Measurements from ENCODE around the gene C1orf35. TPM values are rescaled to one million over a fixed set of nuclear protein-coding genes. Genes with fewer than 3 reads are reported as not detected.

C1orf35 gene
- total and polyA plus RNA-seq, 9 of the 15 experiments (the other 6 are each of a cell fraction or from before 2014, with no cell fraction given), result 3.2 to 48.7 (median 12.5) TPM

GRCh38 chr1:228123505-228123904, 20.4 kb upstream of the C1orf35 start:
- Histone ChIP-seq H4K20me1 (replicated peaks; ENCODE audit: control insufficient read depth, insufficient read depth, low read length) (no peaks in the 10 kb centered on the region), H2AFZ (ENCODE audit: low read depth, low read length) (no peak overlapping the region), H3K36me3 (ENCODE audit: control insufficient read depth, insufficient read depth, low read length) (no peaks in the 10 kb centered on the region), H3K9ac (ENCODE audit: insufficient read depth in 1 of 2, low read depth in 2 of 2, low read length in 2 of 2) (no peak overlapping the region), H3K4me2 (ENCODE audit: insufficient read depth, low read length) (no peak overlapping the region), H3K27ac (ENCODE audit: extremely low read depth, low read depth, low read length) (no peak overlapping the region), H3K27me3 (ENCODE audit: control insufficient read depth in 2 of 2, insufficient read depth in 2 of 2, low read length in 2 of 2) (no peaks in the 10 kb centered on the region), H3K4me1 (replicated peaks in 1 of 2; ENCODE audit: control insufficient read depth in 2 of 2, insufficient read depth in 2 of 2, low read length in 2 of 2) (peaks cover 0 to 3% of the 10 kb centered on the region in 2 experiments; a peak in 2 of 5 replicates), H3K9me3 (replicated peaks; ENCODE audit: control insufficient read depth, insufficient read depth, low read depth, low read length) (no peaks in the 10 kb centered on the region), H3K9me1 (ENCODE audit: control insufficient read depth, insufficient read depth, low read length) (no peaks in the 10 kb centered on the region), H3K4me3 (no peak overlapping the region), H3K79me2 (ENCODE audit: control insufficient read depth, insufficient read depth, low read length) (no peaks in the 10 kb centered on the region)
- no TSS peak for BruUV-seq (replicated peaks)
- FAIRE-seq (no peak), DNase-seq (ENCODE audit: extremely low read depth in 1 of 4, low spot score in 3 of 4) (no peak), ATAC-seq (no peak)
- no peak for TF ChIP-seq KAT2B (IDR thresholded peaks at IDR 0.05; ENCODE audit: low read depth, low read length)
- no peak for TF ChIP-seq ZNF324 (CRISPR knock-in tag; IDR thresholded peaks at IDR 0.05)
- no peak for TF ChIP-seq ARNT (IDR thresholded peaks at IDR 0.05)
- no peak for TF ChIP-seq MCM5 (IDR thresholded peaks at IDR 0.05; ENCODE audit: low read depth)
- no peak for TF ChIP-seq ZSCAN29 (IDR thresholded peaks at IDR 0.05)
- no peak for TF ChIP-seq SMARCE1 (IDR thresholded peaks at IDR 0.05)
- no peak for TF ChIP-seq ZNF695 (CRISPR knock-in tag; IDR thresholded peaks at IDR 0.05)
- no peak for TF ChIP-seq TAF15 (IDR thresholded peaks at IDR 0.05; ENCODE audit: low read depth, low read length)
- TF ChIP-seq PHF21A (IDR thresholded peaks at IDR 0.05; ENCODE audit: borderline replicate concordance, low read depth), result no peak
- TF ChIP-seq SP1 (CRISPR knock-in tag; IDR thresholded peaks at IDR 0.05), result no peak
- no peak for TF ChIP-seq NCOA6 (IDR thresholded peaks at IDR 0.05)
- TF ChIP-seq MTA1 (IDR thresholded peaks at IDR 0.05; ENCODE audit: borderline replicate concordance), result no peak
- CTCF ChIA-PET (ENCODE audit: low intra/inter-chr PET ratio), result no interaction called here
- 23% methylated on average over 2 of the region's 2 CpGs for WGBS (ENCODE audit: insufficient coverage, low coverage, missing lambda C conversion rate)
- intact Hi-C loops (cut with micrococcal nuclease), result no loop called here
- in situ Hi-C loops (cut with MboI), result no loop called here
- POLR2A ChIA-PET, result interaction anchor here (0.7 to 2.0 kb wide), 4 partner anchors 8 to 335 kb away, joined by 3 to 6 read pairs (median 3); a partner anchor contains a TSS
